Stomach smooth muscle (tissue), 2 donors: ENCODE results near the gene PAEP.

ENCODE experiments used
- H3K27ac ChIP-seq: one replicate; pipeline ENCODE4 v1.7.0; 2013; ENCODE audit warnings: mild to moderate bottlenecking, low read length, inconsistent platforms
- H3K27me3 ChIP-seq, 2 donors: one replicate each; pipeline ENCODE4 v1.7.0; 2013; ENCODE audit warnings: low read length in 2 of 2; ENCODE audit not compliant: insufficient read depth in 2 of 2, control insufficient read depth in 1 of 2
- H3K36me3 ChIP-seq, 2 donors: one replicate each; pipeline ENCODE4 v1.7.0; 2013; ENCODE audit warnings: low read length in 2 of 2; ENCODE audit not compliant: control insufficient read depth in 2 of 2, insufficient read depth in 2 of 2
- H3K4me1 ChIP-seq: one replicate; pipeline ENCODE4 v1.7.0; 2013; ENCODE audit warnings: low read length; ENCODE audit not compliant: control insufficient read depth, insufficient read depth
- H3K4me3 ChIP-seq, 2 donors: one replicate each; pipeline ENCODE4 v1.7.0; 2013; ENCODE audit warnings: low read length in 2 of 2
- H3K9ac ChIP-seq, 2 donors: one replicate each; pipeline ENCODE4 v1.7.0; 2013; ENCODE audit warnings: low read length in 2 of 2, mild to moderate bottlenecking in 1 of 2
- H3K9me3 ChIP-seq, 2 donors: one replicate each; pipeline ENCODE4 v1.7.0; 2013; ENCODE audit warnings: low read length in 2 of 2; ENCODE audit not compliant: control insufficient read depth in 2 of 2
- donor health status: healthy.
- donor health status: Pancreatic carcinoma.

PAEP gene

GRCh38 chr9:135611875-135612209, 50.3 kb downstream of the PAEP start:
- H3K36me3 ChIP-seq = no peaks in the 10 kb centered on the region
- H3K9me3 ChIP-seq = peaks cover 0 to 4% of the 10 kb centered on the region in 2 donors
- H3K27me3 ChIP-seq = peaks cover 5 to 12% of the 10 kb centered on the region in 2 donors
- H3K4me3 ChIP-seq = no peak overlapping the region
- no peaks in the 10 kb centered on the region for H3K4me1 ChIP-seq
- no peak overlapping the region for H3K9ac ChIP-seq
- no peak overlapping the region for H3K27ac ChIP-seq

DNA sequence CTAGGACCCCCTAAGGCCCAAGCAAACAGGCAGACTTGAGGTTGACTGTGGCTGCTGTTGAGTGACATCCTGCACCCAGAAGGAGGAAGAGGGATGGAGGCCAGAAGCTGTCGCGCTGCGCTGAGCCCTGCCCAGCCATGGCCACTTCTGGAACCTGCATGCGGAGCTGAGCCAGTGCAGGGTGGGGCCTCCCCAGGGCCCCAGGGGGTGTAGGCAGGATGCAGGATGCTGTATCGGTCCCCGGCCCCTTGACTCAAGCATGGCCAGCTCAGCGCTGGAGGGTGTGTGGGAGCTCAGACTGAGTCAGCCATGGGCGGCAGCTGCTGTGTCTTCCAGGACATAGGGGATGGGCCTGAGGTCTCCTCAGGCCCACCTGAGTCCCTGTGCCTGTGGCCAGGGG, 50.9 kb downstream of the PAEP start:
- no peak overlapping the region for H3K9ac ChIP-seq
- H3K9me3 ChIP-seq = peaks cover 0 to 4% of the 10 kb centered on the region in 2 donors
- no peak overlapping the region for H3K27ac ChIP-seq
- H3K4me1 ChIP-seq = no peaks in the 10 kb centered on the region
- H3K27me3 ChIP-seq = peaks cover 6 to 12% of the 10 kb centered on the region in 2 donors
- H3K4me3 ChIP-seq = no peak overlapping the region
- no peaks in the 10 kb centered on the region for H3K36me3 ChIP-seq

- H3K4me3 ChIP-seq = no peak overlapping the region
- H3K27ac ChIP-seq = no peak overlapping the region
- H3K4me1 ChIP-seq = no peaks in the 10 kb centered on the region
- no peak overlapping the region for H3K9ac ChIP-seq
- peaks cover 0 to 4% of the 10 kb centered on the region in 2 donors for H3K9me3 ChIP-seq
- peaks cover 6 to 13% of the 10 kb centered on the region in 2 donors for H3K27me3 ChIP-seq
- no peaks in the 10 kb centered on the region for H3K36me3 ChIP-seq
Measured at GRCh38 chr9:135612981-135613910, 51.7 kb downstream of the PAEP start.

DNA sequence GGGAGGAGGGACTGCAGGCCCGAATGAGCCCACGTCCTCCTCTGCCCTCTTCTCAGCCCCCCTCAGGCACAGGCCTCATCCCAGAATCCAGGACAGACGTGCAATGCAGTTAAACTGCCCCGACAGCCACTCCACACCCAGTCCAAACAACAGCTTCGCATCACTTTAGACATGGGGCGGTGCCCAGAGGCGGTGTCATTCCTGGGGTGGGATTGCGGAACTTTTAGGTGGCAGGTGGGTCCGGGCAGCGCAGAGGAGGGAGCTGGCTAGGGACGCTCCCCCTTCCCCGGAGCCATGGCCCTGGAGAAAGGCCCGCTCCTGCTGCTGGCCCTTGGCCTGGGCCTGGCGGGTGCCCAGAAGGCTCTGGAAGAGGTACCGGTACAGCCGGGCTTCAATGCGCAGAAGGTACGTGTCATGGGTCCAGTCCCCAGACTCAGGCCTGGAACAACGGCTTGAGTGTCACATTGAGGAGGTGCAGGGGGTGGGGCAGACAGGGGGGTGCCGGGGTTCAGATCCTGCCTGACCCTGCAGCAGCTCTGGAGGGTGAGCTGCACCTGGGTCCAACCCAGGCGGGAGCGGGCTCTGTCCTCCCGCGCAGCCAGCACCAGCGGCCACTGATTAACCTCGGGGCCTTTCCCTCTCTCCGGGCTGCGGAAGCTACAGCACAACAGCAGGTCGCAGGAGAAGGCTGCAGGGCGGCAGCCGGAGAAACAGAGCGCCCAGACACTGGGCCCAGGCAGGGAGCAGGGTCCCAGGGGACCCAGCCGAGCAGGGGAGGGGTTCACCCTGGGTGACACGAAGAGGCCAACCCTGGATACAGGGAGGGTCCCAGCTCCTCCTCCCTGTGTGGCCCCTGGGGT, 52.6 kb downstream of the PAEP start:
- Histone ChIP-seq H3K4me3 (no peak overlapping the region), H3K9ac (no peak overlapping the region), H3K27ac (no peak overlapping the region), H3K36me3 (no peaks in the 10 kb centered on the region), H3K4me1 (no peaks in the 10 kb centered on the region), H3K27me3 (peaks cover 11 to 16% of the 10 kb centered on the region in 2 donors), H3K9me3 (peaks cover 0 to 4% of the 10 kb centered on the region in 2 donors)

GRCh38 chr9:135614821-135615665, 53.5 kb downstream of the PAEP start:
- no peak overlapping the region for H3K4me3 ChIP-seq
- H3K9me3 ChIP-seq = peaks cover 0 to 4% of the 10 kb centered on the region in 2 donors
- no peaks in the 10 kb centered on the region for H3K4me1 ChIP-seq
- no peak overlapping the region for H3K9ac ChIP-seq
- H3K27me3 ChIP-seq = peaks cover 12 to 16% of the 10 kb centered on the region in 2 donors
- H3K36me3 ChIP-seq = no peaks in the 10 kb centered on the region
- no peak overlapping the region for H3K27ac ChIP-seq

GRCh38 chr9:135615666-135616618, 54.4 kb downstream of the PAEP start:
- Histone ChIP-seq H3K9me3 (peaks cover 0 to under 1% of the 10 kb centered on the region in 2 donors), H3K27ac (no peak overlapping the region), H3K27me3 (peaks cover 12% of the 10 kb centered on the region in 2 donors), H3K36me3 (no peaks in the 10 kb centered on the region), H3K4me3 (no peak overlapping the region), H3K4me1 (no peaks in the 10 kb centered on the region), H3K9ac (no peak overlapping the region)
